KOPT-K1 (cell line): ENCODE results near the gene MYO10.
A peak's percentile ranks its signal among the peaks of the same experiment; 100 is the strongest.

Experiments used
- H3K27ac ChIP-seq: fragments of 200-600 bp; sonication (generic); 2 replicates; pipeline ENCODE4 v1.5.1; 2016; ENCODE audit warnings: antibody characterized with exemption, mild to moderate bottlenecking, low read depth, low read length; ENCODE audit not compliant: poor library complexity, severe bottlenecking
- H3K36me3 ChIP-seq: fragments of 200-600 bp; sonication (generic); 2 replicates; pipeline ENCODE4 v1.5.1; 2017; ENCODE audit warnings: antibody characterized with exemption, mild to moderate bottlenecking, low read length, moderate library complexity; ENCODE audit not compliant: insufficient read depth
- H3K9me3 ChIP-seq: fragments of 200-600 bp; sonication (generic); 2 replicates; pipeline ENCODE4 v1.5.1; 2017; ENCODE audit warnings: antibody characterized with exemption, low read length, mild to moderate bottlenecking; ENCODE audit not compliant: insufficient read depth, poor library complexity, severe bottlenecking

MYO10 gene

DNA sequence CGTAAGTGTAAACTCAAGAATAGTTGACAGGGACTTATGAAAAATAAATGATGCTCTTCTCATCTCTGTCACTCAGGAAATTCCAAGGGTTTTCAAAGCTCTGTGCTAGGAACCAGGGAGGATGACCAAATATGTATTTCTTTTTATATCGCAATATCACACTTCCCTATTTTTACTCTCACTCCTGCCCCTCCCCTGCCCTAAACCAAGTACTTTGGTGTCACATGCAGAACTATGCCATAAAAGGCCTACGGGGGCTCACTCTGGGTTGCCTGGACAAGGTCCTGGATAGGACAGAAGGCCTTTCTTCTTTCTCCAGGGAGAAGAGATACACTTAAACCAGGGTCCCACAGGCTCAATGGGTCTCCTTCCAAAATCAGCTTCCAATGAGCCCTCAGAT, 311.0 kb downstream of the MYO10 start:
- H3K27ac ChIP-seq = peak overlapping the region; percentile 87
- no peaks in the 10 kb centered on the region for H3K9me3 ChIP-seq
- no peaks in the 10 kb centered on the region for H3K36me3 ChIP-seq

DNA sequence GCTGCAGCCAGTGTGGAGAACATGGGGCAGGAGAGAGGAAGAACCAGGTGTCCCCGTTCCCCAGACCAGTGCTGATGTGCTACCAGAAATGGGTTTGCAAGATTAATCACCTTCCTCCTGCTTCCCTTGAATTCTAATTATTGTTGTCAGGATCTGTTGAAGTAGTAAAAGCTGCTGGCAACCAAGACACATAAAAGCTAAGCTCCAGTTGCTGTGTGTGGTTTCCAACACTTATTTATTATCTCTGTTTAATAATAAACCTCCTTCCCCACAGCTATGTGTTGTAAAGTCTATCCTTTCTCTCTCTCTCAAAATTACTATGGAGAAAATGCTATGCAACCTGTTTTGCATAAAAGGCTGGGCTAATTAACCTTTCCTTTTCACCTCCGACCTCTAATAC, 317.0 kb downstream of the MYO10 start:
- peaks cover 5% of the 10 kb centered on the region; the same call in 1 of the 2 replicates for H3K36me3 ChIP-seq

DNA sequence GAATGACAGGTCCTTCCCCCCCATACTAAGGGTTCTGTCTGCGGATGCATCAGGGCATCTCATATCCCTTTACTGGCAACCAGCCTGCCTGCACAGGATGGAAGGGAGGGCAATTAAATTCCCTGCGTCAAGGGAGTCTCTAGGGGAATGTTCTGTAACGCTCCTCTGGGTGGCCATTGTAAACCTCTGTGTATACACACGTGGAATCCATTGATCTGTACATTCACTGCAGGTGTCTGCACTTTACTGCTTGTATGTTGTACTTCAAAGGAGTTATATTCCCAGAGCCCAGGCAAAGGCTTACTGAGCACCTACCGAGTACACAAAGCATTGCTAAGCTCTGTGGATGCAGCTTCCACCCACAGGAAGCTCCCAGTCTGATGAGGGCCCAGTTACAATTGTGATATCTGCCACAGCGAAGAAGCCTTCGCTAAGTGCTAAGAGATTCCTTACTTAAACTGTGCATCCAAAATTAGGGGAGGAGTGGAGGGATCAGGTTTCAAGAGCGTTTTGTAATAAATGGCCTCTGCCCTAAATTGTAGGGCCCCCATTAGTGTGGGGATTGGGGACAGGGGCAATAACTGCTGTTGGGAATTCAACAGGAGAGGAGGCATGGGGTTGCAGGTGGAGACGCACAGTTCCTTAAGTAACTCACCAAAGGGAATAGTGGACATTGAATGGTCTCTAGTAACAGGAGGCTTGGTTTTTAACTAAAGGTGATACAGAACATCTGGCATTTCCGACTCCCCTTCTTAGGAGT, 317.8 kb downstream of the MYO10 start:
- peak overlapping the region; percentile 99 for H3K27ac ChIP-seq
- no peaks in the 10 kb centered on the region for H3K9me3 ChIP-seq
- H3K36me3 ChIP-seq = peaks cover 5% of the 10 kb centered on the region; the same call in 1 of the 2 replicates

More for the DNA sequence above, 317.0 kb downstream of the MYO10 start:
- Histone ChIP-seq H3K27ac (peak overlapping the region; percentile 99), H3K9me3 (no peaks in the 10 kb centered on the region)

DNA sequence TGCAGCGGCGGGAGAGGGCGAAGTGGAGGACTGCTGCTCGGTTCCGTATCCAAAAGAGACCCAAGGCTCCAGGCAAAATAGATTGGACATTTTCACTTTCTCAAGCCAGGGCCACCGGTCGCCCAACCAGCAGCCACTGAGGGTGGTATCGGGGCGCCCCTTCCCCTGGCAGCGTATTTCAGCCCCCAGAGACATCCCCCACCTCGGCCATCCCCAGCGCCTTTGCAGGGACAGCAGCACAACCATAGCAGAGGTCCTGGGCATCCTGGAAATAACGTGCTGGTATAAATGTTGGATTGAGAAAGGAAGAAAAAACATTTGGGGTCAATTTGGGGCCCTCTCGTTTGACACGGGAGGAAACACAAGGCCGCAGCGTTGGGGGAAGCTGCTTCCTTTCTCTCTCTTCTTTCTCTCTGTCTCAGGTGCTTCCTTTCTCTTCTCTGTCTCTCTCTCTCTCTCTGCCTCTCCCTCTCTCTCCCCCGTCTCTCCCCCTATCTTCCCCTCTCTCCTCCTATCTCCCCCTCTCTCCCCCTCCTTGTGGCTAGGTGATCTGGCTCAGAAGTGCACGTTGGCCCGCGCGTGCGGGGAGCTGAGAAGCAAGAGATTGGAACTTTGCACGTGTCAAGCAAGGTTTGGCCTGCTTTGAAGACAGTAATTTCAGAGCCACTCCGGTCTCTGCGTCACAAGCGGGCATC, 318.7 kb downstream of the MYO10 start:
- Histone ChIP-seq H3K9me3 (no peaks in the 10 kb centered on the region), H3K36me3 (peaks cover 5% of the 10 kb centered on the region; the same call in 1 of the 2 replicates), H3K27ac (peak overlapping the region; percentile 99)

DNA sequence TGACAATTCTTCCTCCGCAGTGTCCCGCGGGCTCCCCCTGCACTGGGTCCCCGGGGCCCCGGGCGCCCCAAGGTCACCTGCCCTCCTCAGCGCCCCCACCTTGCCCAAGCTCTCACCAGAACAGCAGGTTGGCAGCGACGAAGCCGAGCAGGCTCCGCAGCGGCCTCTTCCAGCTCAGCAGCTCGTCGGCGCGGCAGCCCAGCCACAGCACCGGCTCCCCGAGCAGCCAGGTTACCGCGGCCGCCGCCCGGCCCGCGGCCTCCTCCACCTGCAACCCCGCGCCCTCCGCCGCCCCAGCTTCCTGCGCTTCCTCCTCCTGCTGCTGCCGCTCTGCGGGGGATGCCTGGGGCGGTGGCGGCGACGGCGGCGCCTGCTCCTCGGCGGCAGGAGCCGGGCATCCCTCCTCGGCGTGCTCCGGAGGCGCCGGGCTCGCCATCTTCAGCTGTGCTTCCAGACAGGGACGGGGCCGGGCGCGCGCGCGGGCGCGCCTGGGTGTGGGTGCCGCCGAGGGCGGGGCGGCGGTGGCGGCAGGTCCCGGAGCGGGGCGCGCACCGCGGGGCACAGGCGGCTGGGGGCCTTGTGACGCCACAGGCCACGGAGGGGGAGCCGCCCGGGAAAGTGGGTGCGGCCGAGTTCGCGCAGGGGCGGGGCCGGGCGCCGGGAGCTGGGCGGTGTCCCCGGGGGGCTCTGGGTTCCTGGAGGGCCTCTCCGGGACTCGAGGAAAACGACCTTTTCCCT, 319.4 kb downstream of the MYO10 start, which contains the start of gene RETREG1:
TSS of gene RETREG1 (minus strand) at position 462 of the 738 bp plus-strand sequence. CDS start at position 436, 26 bp downstream.
- Histone ChIP-seq H3K36me3 (peaks cover 5% of the 10 kb centered on the region; the same call in 1 of the 2 replicates), H3K9me3 (no peaks in the 10 kb centered on the region), H3K27ac (peak within 1 kb of the TSS; percentile 99)

DNA sequence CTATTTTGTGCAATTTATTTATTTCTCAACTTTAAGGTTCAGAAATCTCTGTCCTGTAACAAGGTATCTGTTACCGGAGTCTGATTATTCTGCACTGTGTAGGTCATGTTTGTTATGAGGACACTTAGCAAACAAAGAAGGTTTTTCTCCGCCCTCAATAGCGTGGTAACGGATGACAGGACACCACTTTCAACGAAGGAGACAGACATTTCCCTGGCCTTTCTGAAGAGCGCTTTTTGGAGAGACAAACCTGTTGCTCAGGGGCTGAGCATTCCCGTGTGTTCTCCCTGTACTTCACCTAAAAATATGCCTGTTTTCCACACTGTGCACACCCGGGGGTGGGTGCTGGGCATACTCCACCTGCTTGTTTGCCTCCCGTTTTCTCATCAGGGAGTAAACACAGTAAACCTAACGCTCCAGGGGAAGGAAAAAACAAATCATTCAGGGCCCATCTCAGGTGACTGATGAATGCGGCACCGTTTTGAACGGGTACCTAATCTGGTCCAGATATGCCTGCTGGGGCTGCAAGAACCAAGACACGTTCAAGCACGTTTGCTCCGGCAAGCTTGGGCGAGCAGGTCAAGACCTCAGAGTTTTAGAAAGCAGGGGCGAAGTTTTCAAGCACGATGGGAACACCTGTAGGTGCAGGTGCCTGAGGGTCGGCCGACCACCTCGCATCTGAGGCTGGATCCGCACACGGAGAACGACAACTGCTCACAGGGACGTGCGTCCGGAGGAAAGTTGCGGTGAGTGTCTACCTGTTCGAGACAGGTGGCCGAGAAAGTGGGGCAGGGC, 320.1 kb downstream of the MYO10 start:
- Histone ChIP-seq H3K27ac (peak overlapping the region; percentile 99), H3K36me3 (peaks cover 5% of the 10 kb centered on the region; the same call in 1 of the 2 replicates), H3K9me3 (peaks cover 4% of the 10 kb centered on the region)

DNA sequence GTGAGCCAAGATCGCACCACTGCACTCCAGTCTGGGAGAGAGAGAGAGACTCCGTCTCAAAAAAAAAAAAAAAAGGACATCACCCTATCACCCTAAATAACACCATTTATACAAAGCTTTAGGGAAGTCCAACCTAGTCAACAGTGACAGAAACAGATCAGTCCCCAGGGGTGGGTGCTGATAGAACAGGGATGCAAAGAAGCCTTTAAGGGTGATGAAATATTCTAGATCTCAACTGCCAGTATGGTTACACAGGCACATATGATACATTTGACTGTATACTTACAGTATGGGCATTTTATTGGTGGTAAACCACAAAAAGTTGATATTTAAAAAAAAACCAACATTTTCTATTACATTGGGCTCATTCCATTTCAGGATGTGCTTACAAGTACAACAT, 324.1 kb downstream of the MYO10 start:
- H3K27ac ChIP-seq = no peak overlapping the region

More for the DNA sequence above, 324.1 kb downstream of the MYO10 start:
- H3K9me3 ChIP-seq = peaks cover 4% of the 10 kb centered on the region
- peaks cover 5% of the 10 kb centered on the region; the same call in 1 of the 2 replicates for H3K36me3 ChIP-seq
